HepG2 (cell line): Measurements from ENCODE around the gene COMMD8. TPM values are rescaled to one million over a fixed set of nuclear protein-coding genes. Genes with fewer than 3 reads are reported as not detected.

Source experiments
- DNMT1 ChIP-seq: sonication (generic); formaldehyde crosslinking; IDR thresholded peaks from 2 replicates; pipeline ENCODE4 v1.5.1; 2020; ENCODE audit warnings: mild to moderate bottlenecking, missing genetic modification reagents
- E2F1 ChIP-seq: sonication (generic); formaldehyde crosslinking; IDR thresholded peaks from 2 replicates; pipeline ENCODE4 v1.5.0; 2020; ENCODE audit warnings: missing genetic modification reagents
- EED ChIP-seq: sonication (generic); formaldehyde crosslinking; IDR thresholded peaks from 2 replicates; pipeline ENCODE4 v1.5.0; 2020; ENCODE audit warnings: mild to moderate bottlenecking, missing genetic modification reagents
- ELF1 ChIP-seq: sonication (generic); formaldehyde crosslinking; IDR thresholded peaks from 2 replicates; pipeline ENCODE4 v1.4.0; 2020; ENCODE audit warnings: missing genetic modification reagents
- GTF2F1 ChIP-seq: fragments of 150-350 bp; IDR thresholded peaks from 2 replicates; pipeline ENCODE4 v1.6.1; 2014; ENCODE audit warnings: low read length
- JDP2 ChIP-seq: sonication (generic); formaldehyde crosslinking; IDR thresholded peaks from 2 replicates; pipeline ENCODE4 v1.8.1; 2022; ENCODE audit warnings: missing genetic modification reagents, borderline replicate concordance
- MATR3 ChIP-seq: sonication (generic); formaldehyde crosslinking; IDR thresholded peaks from 2 replicates; pipeline ENCODE4 v1.4.0; 2020; ENCODE audit warnings: missing genetic modification reagents
- MAZ ChIP-seq, 2 experiments: sonication (generic) in 1 of 2; formaldehyde crosslinking in 1 of 2; IDR thresholded peaks; 2 replicates each; pipeline versions ENCODE4 v1.5.0 to v1.6.1; 2012 to 2020; ENCODE audit warnings: low read depth in 2 of 2, mild to moderate bottlenecking in 2 of 2, borderline replicate concordance in 1 of 2, improper control_type of control experiment in 1 of 2, low read length in 1 of 2, missing genetic modification reagents in 1 of 2, moderate library complexity in 1 of 2
- PHF5A ChIP-seq: IDR thresholded peaks from one replicate; pipeline ENCODE4 v1.6.1; 2018; ENCODE audit warnings: low read depth, missing genetic modification reagents; ENCODE audit not compliant: unreplicated experiment
- PREB ChIP-seq: sonication (generic); formaldehyde crosslinking; IDR thresholded peaks from 2 replicates; pipeline ENCODE4 v1.4.0; 2020; ENCODE audit warnings: missing genetic modification reagents
- RFX5 ChIP-seq: IDR thresholded peaks from 2 replicates; pipeline ENCODE4 v1.6.1; 2011; ENCODE audit warnings: low read depth, low read length, improper control_type of control experiment
- TFDP1 ChIP-seq: IDR thresholded peaks from 2 replicates; pipeline ENCODE4 v1.6.1; 2016; ENCODE audit warnings: missing compliant biosample characterization, missing genetic modification reagents, borderline replicate concordance
- TMF1 ChIP-seq: sonication (generic); formaldehyde crosslinking; IDR thresholded peaks from 2 replicates; pipeline ENCODE4 v1.8.1; 2022; ENCODE audit warnings: low read depth, missing genetic modification reagents
- ZBTB37 ChIP-seq: sonication (generic); formaldehyde crosslinking; IDR thresholded peaks from 2 replicates; pipeline ENCODE4 v1.4.0; 2020; ENCODE audit warnings: mild to moderate bottlenecking, missing genetic modification reagents
- ZBTB39 ChIP-seq: sonication (generic); formaldehyde crosslinking; IDR thresholded peaks from 2 replicates; pipeline ENCODE4 v1.5.0; 2020; ENCODE audit warnings: missing genetic modification reagents
- ZMAT3 ChIP-seq: sonication (generic); formaldehyde crosslinking; conservative IDR thresholded peaks from 2 replicates; pipeline ENCODE4 v1.7.0; 2021; ENCODE audit warnings: missing genetic modification reagents
- ZNF205 ChIP-seq: IDR thresholded peaks from 2 replicates; pipeline ENCODE4 v1.6.1; 2018; ENCODE audit warnings: missing biosample characterization, missing genetic modification reagents
- ZNF3 ChIP-seq: IDR thresholded peaks from 2 replicates; pipeline ENCODE4 v1.7.0; 2017; ENCODE audit warnings: inconsistent platforms
- ZNF317 ChIP-seq: sonication (generic); formaldehyde crosslinking; IDR thresholded peaks from 2 replicates; pipeline ENCODE4 v1.5.0; 2020; ENCODE audit warnings: mild to moderate bottlenecking, missing genetic modification reagents
- ZNF331 ChIP-seq: sonication (generic); formaldehyde crosslinking; IDR thresholded peaks from 2 replicates; pipeline ENCODE4 v1.4.0; 2020; ENCODE audit warnings: missing genetic modification reagents
- ZNF740 ChIP-seq: sonication (generic); formaldehyde crosslinking; IDR thresholded peaks from 2 replicates; pipeline ENCODE4 v1.4.0; 2020; ENCODE audit warnings: missing genetic modification reagents
- ZNF816 ChIP-seq: sonication (generic); formaldehyde crosslinking; IDR thresholded peaks from 2 replicates; pipeline ENCODE4 v1.8.0; 2022; ENCODE audit warnings: missing genetic modification reagents, mild to moderate bottlenecking, borderline replicate concordance
- ZNF839 ChIP-seq: sonication (generic); formaldehyde crosslinking; IDR thresholded peaks from 2 replicates; pipeline ENCODE4 v1.4.0; 2020; ENCODE audit warnings: missing genetic modification reagents, mild to moderate bottlenecking, borderline replicate concordance
- polyA plus RNA-seq, 8 experiments: library from polyadenylated mRNA; depleted of rRNA in 3 of 8; stranded (reverse) in 7 of 8; unstranded in 1 of 8; fragments of >200 nt; fragmentation: Illumina TruSeq in 4 of 8; extraction: Trizol in 4 of 8; gene quantifications; 2 replicates each; pipeline versions ENCODE4 v1.2.1 to v1.2.3, GENCODE V29; 2011 to 2016; ENCODE audit warnings: low read depth in 4 of 8, missing spikeins in 1 of 8, mixed read lengths in 1 of 8; ENCODE audit not compliant: insufficient read depth in 1 of 8
- total RNA-seq, 5 experiments: library from RNA; depleted of rRNA; stranded (reverse); fragments of >200 nt; fragmentation: Illumina TruSeq; extraction: Trizol; gene quantifications; 2 replicates each; pipeline ENCODE4 v1.2.3, GENCODE V29; 2016; ENCODE audit warnings: low read depth in 1 of 5

Gene COMMD8
- total and polyA plus RNA-seq, 2 of the 13 experiments (the other 11 are each of a cell fraction or from before 2014, with no cell fraction given), result 7.1 to 20.3 TPM

GRCh38 chr4:47463235-47463956, at the start of gene COMMD8 (continued):
- TF ChIP-seq ZBTB37 (CRISPR knock-in tag) (no peak), ELF1 (CRISPR knock-in tag) (peak; percentile 87), EED (no peak), ZNF740 (CRISPR knock-in tag) (no peak), PHF5A (CRISPR knock-in tag) (no peak), ZNF331 (CRISPR knock-in tag) (0 out of 2 replicates have a peak, but pooled peaks have one; percentile 26), TMF1 (CRISPR knock-in tag) (no peak), E2F1 (0 out of 2 replicates have a peak, but pooled peaks have one; percentile 24), ZNF839 (CRISPR knock-in tag) (no peak), ZNF3 (CRISPR knock-in tag) (no peak), TFDP1 (CRISPR knock-in tag) (peak; percentile 65; the same call in 1 of the 2 replicates), RFX5 (no peak), DNMT1 (CRISPR knock-in tag) (no peak), MAZ (IDR thresholded peaks at IDR 0.05; ENCODE audit: borderline replicate concordance, low read depth, low read length) (0 out of 2 replicates have a peak, but pooled peaks have one; percentile 40), MAZ (CRISPR knock-in tag; IDR thresholded peaks at IDR 0.05; ENCODE audit: low read depth) (peak; percentile 71), ZNF205 (CRISPR knock-in tag) (peak; percentile 66; the same call in 1 of the 2 replicates), MATR3 (CRISPR knock-in tag) (no peak), ZNF816 (peak; percentile 76; the same call in 1 of the 2 replicates), ZNF317 (no peak), JDP2 (CRISPR knock-in tag) (no peak), PREB (no peak), GTF2F1 (no peak), ZMAT3 (CRISPR knock-in tag) (no peak), ZBTB39 (no peak)
